Thyroid gland (tissue), 4 donors: ENCODE data around the gene C20orf202.

Experiments
- CTCF ChIP-seq, 6 experiments: fragments of 200-600 bp in 3 of 6; fragments of 450-650 bp in 3 of 6; sonication (generic) in 3 of 6; IDR thresholded peaks; one replicate each; pipeline ENCODE4 v1.5.1; 2016 to 2019; ENCODE audit warnings: antibody characterized with exemption in 6 of 6, mild to moderate bottlenecking in 2 of 6, inconsistent platforms in 1 of 6, moderate library complexity in 1 of 6
- POLR2A ChIP-seq, 2 donors: fragments of 450-650 bp; IDR thresholded peaks; one replicate each; pipeline ENCODE4 v1.6.1; 2017; ENCODE audit warnings: antibody characterized with exemption in 2 of 2, mild to moderate bottlenecking in 2 of 2, moderate library complexity in 1 of 2

GRCh38 chr20:1174787-1175186 is 28.5 kb upstream of the C20orf202 start:
- TF ChIP-seq CTCF (IDR thresholded peaks at IDR 0.05) (no peak), POLR2A (IDR thresholded peaks at IDR 0.05) (no peak)
